ENCODE results near the gene DCAF11.

DCAF11 gene

DNA sequence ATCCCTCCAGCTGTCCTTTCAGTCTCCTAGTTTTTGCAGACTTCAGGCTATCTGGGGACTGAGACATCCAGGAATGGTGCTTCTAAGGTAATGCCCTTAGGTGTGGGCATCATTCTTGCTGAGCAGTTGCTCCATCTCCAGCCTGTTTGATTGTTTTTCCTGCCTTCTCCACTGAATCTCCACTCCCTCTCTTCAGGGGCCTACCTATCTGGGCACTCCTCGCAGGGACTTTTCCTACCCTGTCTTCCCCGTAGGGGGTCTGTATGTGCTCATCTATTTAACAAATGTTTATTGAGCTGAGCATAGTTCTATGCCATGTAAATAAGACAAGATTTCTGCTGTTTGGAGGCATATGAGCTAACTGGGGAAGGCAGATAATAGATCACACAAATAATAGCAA, 18.4 kb downstream of the DCAF11 start:
- in situ Hi-C loops (cut with MboI; ENCODE audit: low sequenced_read_pairs, unreplicated experiment) = no loop called here
- no peak for DNase-seq (ENCODE audit: low spot score)
- TF ChIP-seq, protein P1, sequence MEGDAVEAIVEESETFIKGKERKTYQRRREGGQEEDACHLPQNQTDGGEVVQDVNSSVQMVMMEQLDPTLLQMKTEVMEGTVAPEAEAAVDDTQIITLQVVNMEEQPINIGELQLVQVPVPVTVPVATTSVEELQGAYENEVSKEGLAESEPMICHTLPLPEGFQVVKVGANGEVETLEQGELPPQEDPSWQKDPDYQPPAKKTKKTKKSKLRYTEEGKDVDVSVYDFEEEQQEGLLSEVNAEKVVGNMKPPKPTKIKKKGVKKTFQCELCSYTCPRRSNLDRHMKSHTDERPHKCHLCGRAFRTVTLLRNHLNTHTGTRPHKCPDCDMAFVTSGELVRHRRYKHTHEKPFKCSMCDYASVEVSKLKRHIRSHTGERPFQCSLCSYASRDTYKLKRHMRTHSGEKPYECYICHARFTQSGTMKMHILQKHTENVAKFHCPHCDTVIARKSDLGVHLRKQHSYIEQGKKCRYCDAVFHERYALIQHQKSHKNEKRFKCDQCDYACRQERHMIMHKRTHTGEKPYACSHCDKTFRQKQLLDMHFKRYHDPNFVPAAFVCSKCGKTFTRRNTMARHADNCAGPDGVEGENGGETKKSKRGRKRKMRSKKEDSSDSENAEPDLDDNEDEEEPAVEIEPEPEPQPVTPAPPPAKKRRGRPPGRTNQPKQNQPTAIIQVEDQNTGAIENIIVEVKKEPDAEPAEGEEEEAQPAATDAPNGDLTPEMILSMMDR (IDR thresholded peaks at IDR 0.05; ENCODE audit: borderline replicate concordance, control extremely low read depth, extremely low read depth, insufficient read depth, missing control alignments) = no peak

DNA sequence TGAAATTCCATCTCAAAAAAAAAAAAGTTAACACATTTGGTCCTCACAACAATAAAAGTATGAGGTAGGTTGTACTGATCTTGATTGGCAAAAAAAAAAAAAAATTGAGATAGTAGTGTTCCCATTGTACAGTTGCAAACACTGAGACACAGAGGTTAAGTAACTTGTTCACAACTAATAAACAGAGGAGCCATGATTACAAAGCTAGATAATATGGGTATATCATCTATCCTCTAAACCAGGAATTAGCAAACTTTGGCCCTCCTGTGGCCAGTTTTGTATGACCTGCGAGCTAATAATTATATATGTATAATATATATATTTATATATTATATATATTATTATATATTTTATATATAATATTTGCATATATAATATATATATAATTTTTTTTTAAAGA, 19.2 kb downstream of the DCAF11 start:
- TF ChIP-seq, protein P1 (IDR thresholded peaks at IDR 0.05; ENCODE audit: borderline replicate concordance, control extremely low read depth, extremely low read depth, insufficient read depth, missing control alignments) = no peak
- in situ Hi-C loops (cut with MboI; ENCODE audit: low sequenced_read_pairs, unreplicated experiment) = no loop called here

DNA sequence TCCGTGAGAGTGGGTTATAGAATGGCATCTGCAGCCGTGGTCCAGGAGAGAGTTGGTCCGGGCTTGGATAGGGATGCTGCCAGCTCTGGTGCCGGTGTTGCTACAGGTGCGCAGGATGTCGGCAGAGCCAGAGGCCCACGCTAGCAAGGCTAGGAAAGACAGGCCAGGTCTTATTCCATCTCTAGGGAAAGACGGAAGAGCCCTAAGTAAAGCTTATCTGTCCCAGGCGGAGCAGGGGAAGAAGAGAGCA, 20.9 kb downstream of the DCAF11 start:
- DNase-seq (ENCODE audit: low spot score) = no peak
- in situ Hi-C loops (cut with MboI; ENCODE audit: low sequenced_read_pairs, unreplicated experiment) = no loop called here
- TF ChIP-seq, protein P1 (IDR thresholded peaks at IDR 0.05; ENCODE audit: borderline replicate concordance, control extremely low read depth, extremely low read depth, insufficient read depth, missing control alignments) = no peak

More for the DNA sequence above, 19.2 kb downstream of the DCAF11 start:
- no peak for DNase-seq (ENCODE audit: low spot score)

DNA sequence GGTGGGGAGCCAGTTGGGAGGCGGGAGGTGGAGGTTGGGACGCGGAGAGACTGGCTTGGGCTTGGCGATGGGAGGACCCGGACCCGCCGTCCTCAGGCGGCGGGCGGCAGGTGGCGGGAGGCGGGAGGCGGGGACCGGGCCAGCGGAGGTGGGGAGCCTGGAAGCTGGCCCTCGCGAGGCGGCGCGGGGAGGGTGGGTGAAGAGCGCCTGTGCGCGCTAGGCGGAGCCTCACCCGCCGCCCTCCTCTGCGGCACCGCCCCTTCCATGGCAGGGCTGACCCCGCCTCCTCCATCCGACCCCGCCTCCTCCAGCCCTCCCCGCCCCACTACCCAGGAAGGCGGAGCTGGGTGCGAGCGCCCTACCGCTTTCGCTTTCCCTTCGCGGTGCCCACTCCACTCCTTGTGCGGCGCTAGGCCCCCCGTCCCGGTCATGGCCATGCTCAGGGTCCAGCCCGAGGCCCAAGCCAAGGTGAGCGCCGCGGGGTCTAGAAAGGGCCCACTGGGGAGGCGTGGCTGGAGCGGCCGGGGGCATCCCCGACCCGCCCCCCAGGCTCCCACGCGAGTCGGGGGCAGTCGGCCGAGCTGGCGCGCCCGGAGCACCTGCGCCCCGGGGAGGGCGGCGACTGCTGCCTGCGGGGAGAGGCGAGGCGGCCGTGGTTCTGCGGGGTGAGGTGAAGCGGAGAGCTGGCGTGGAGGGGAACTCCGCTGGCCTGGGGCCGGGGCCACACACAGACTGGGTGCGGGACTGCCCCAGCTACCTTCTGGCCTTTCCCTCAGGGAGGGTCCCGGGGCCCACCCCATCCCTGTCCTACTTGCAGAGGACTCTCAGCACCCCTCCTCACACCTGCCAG, 21.5 kb downstream of the DCAF11 start, which contains the start of gene PSME1:
Gene PSME1 (plus strand): TSS at position 361 of the 850 bp plus-strand sequence. CDS start 69 bp downstream, at position 430.
- DNase-seq (ENCODE audit: low spot score) = peak; percentile 97
- TF ChIP-seq, protein P1 (IDR thresholded peaks at IDR 0.05; ENCODE audit: borderline replicate concordance, control extremely low read depth, extremely low read depth, insufficient read depth, missing control alignments) = no peak
- in situ Hi-C loops (cut with MboI; ENCODE audit: low sequenced_read_pairs, unreplicated experiment) = no loop called here

DNA sequence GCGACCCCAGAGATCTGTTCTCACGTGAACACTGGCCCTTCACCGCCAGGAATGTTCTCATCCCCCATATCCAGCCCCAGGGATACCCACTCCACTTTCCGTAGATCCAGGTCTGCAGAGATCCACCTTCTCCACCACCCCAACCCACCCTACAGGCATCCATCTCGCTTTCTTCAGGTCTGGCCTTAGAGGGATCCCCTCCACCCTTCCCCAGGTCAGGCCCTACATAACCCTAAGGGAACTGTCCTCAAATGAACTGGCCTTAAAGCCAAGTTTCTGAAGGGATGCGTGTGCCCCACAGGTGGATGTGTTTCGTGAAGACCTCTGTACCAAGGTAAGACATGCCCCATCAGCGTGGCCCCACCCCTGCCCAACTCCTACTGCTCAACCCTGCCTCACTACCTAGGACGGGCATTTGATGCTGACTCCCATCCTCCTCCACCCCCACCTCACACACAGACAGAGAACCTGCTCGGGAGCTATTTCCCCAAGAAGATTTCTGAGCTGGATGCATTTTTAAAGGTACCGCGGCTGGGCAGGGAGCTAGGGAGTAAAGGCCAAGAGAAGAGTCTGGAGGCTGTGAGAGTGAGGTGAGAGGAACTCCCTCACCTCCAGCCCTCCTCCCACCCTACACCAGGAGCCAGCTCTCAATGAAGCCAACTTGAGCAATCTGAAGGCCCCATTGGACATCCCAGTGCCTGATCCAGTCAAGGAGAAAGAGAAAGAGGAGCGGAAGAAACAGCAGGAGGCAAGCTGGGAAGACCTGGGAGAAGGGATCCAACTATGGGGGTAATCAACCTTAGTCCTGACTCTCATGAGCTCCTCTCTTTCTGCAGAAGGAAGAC, 22.3 kb downstream of the DCAF11 start:
- TF ChIP-seq, protein P1 (IDR thresholded peaks at IDR 0.05; ENCODE audit: borderline replicate concordance, control extremely low read depth, extremely low read depth, insufficient read depth, missing control alignments) = no peak
- DNase-seq (ENCODE audit: low spot score) = no peak
- in situ Hi-C loops (cut with MboI; ENCODE audit: low sequenced_read_pairs, unreplicated experiment) = no loop called here

DNA sequence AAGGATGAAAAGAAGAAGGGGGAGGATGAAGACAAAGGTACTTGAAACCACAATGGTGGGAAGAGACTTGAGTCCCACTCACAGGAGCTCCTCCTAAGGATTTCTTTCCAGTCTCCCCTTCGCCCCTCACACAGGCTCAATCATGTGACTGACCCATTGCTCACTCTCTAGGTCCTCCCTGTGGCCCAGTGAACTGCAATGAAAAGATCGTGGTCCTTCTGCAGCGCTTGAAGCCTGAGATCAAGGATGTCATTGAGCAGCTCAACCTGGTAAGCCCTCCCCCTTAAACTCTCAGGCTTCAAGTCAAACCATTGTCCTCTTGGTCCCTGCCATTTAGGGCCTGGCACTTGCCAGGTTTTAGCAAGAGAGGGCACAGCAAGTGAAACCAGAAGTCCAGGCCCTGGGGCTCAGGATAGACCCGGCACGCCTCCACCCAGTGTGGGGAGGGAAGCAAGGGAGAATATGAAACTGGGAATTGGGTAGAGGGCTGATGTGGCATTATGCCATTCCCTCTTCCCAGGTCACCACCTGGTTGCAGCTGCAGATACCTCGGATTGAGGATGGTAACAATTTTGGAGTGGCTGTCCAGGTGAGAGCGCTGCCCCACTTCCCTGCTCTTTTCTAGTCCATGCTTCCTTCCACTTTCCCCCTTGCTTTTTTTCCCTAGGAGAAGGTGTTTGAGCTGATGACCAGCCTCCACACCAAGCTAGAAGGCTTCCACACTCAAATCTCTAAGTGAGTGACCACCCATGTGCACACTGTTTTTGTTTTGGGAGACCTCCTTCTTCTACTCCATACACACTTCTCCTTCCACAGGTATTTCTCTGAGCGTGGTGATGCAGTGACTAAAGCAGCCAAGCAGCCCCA, 23.2 kb downstream of the DCAF11 start:
- TF ChIP-seq, protein P1 (IDR thresholded peaks at IDR 0.05; ENCODE audit: borderline replicate concordance, control extremely low read depth, extremely low read depth, insufficient read depth, missing control alignments) = no peak
- in situ Hi-C loops (cut with MboI; ENCODE audit: low sequenced_read_pairs, unreplicated experiment) = no loop called here
- DNase-seq (ENCODE audit: low spot score) = no peak

All from GM13976 (cell line).